CD4-positive, alpha-beta memory T cell (primary cell): Measurements from ENCODE around the gene UNC13A. TPM values are rescaled to one million over a fixed set of nuclear protein-coding genes. Genes with fewer than 3 reads are reported as not detected.

Experiments
- CTCF ChIA-PET: fragments of 350-600 bp; sonication (Branson Sonifier 250); formaldehyde crosslinking; loops from one replicate; lab custom pipeline; 2021; ENCODE audit warnings: inconsistent platforms; ENCODE audit not compliant: partially characterized antibody; lab: Charles Lee
- POLR2A ChIA-PET: fragments of 350-600 bp; sonication (Branson Sonifier 250); formaldehyde crosslinking; loops from one replicate; lab custom pipeline; 2021; ENCODE audit not compliant: partially characterized antibody; lab: Charles Lee
- DNase-seq, 5 donors: peaks; one replicate each; pipeline versions ENCODE4 v3.0.0 to v3.0.0-alpha.2; 2020 to 2022; ENCODE audit warnings: mixed read lengths in 1 of 5
- H3K27ac ChIP-seq: one replicate; pipeline ENCODE4 v1.7.0; 2013; ENCODE audit warnings: low read depth, low read length
- H3K27me3 ChIP-seq: 2 replicates; pipeline ENCODE4 v1.7.0; 2013; ENCODE audit warnings: mild to moderate bottlenecking, low read length, moderate library complexity; ENCODE audit not compliant: insufficient read depth
- H3K36me3 ChIP-seq: 2 replicates; pipeline ENCODE4 v1.7.0; 2013; ENCODE audit warnings: mild to moderate bottlenecking, low read length, moderate library complexity; ENCODE audit not compliant: insufficient read depth
- H3K4me1 ChIP-seq: 2 replicates; pipeline ENCODE4 v1.7.0; 2013; ENCODE audit warnings: mild to moderate bottlenecking, low read length, moderate library complexity; ENCODE audit not compliant: insufficient read depth
- H3K4me3 ChIP-seq, 2 donors: one replicate each; pipeline ENCODE4 v1.7.0; 2013; ENCODE audit warnings: low read length in 2 of 2, mild to moderate bottlenecking in 1 of 2
- H3K9me3 ChIP-seq, 2 donors: one replicate each; pipeline ENCODE4 v1.7.0; 2013; ENCODE audit warnings: low read length in 2 of 2, control low read depth in 1 of 2; ENCODE audit not compliant: control insufficient read depth in 1 of 2
- H3K27ac Mint-ChIP-seq, 7 donors: one replicate each; pipeline ENCODE4 v1.8.0; 2020 to 2021; ENCODE audit warnings: mixed read lengths in 7 of 7, mild to moderate bottlenecking in 6 of 7, inconsistent platforms in 3 of 7, moderate library complexity in 3 of 7
- H3K27me3 Mint-ChIP-seq, 2 donors: one replicate each; pipeline ENCODE4 v1.8.0; 2020 to 2021; ENCODE audit warnings: mixed read lengths in 2 of 2
- H3K36me3 Mint-ChIP-seq, 2 donors: one replicate each; pipeline ENCODE4 v1.8.0; 2020 to 2021; ENCODE audit warnings: mixed read lengths in 2 of 2, inconsistent platforms in 1 of 2, mild to moderate bottlenecking in 1 of 2
- H3K4me1 Mint-ChIP-seq, 4 donors: one replicate each; pipeline ENCODE4 v1.8.0; 2020 to 2021; ENCODE audit warnings: mixed read lengths in 4 of 4, mild to moderate bottlenecking in 1 of 4
- H3K4me3 Mint-ChIP-seq, 8 donors: one replicate each; pipeline ENCODE4 v1.8.0; 2020 to 2021; ENCODE audit warnings: mixed read lengths in 8 of 8, mild to moderate bottlenecking in 7 of 8, moderate library complexity in 6 of 8, inconsistent platforms in 3 of 8
- H3K9me3 Mint-ChIP-seq, 8 donors: one replicate each; pipeline ENCODE4 v1.8.0; 2020 to 2021; ENCODE audit warnings: mixed read lengths in 8 of 8, mild to moderate bottlenecking in 5 of 8, inconsistent platforms in 3 of 8, moderate library complexity in 1 of 8
- intact Hi-C: fragments of 100-400 bp; cut with micrococcal nuclease; formaldehyde crosslinking; loops from one replicate; pipeline ENCODE4 v1.15.1; 2023
- polyA plus RNA-seq, 2 donors: library from polyadenylated mRNA; unstranded; fragments of 300-500 nt; fragmentation: Illumina TruSeq; gene quantifications; one replicate each; pipeline ENCODE4 v1.2.3, GENCODE V29; 2021
- total RNA-seq, 2 experiments: library from RNA; stranded (reverse); gene quantifications; one replicate each; pipeline ENCODE4 v1.2.3, GENCODE V29; 2021

UNC13A gene
- total and polyA plus RNA-seq, 4 experiments from 2014 or later, result 0.06 to 0.09 TPM; not detected in 2

- Mint-ChIP-seq H3K36me3 (peaks cover 0 to 15% of the 10 kb centered on the region in 2 donors), H3K4me1 (peaks cover 17 to 31% (median 25%) of the 10 kb centered on the region in 4 donors), H3K27me3 (no peaks in the 10 kb centered on the region), H3K4me3 (no peak overlapping the region), H3K27ac (peak overlapping the region in 1 of 7 donors; percentile 52), H3K9me3 (peaks cover 0 to 2% (median 0%) of the 10 kb centered on the region in 8 donors)
- no peak for DNase-seq
- peaks cover 22% of the 10 kb centered on the region for H3K4me1 ChIP-seq
- H3K4me3 ChIP-seq, result no peak overlapping the region
- POLR2A ChIA-PET, result no interaction called here
- CTCF ChIA-PET, result interaction anchor here (0.9 kb wide), 1 partner anchor 137 kb away, joined by 3 read pairs; no protein-coding TSS in a partner anchor
- no peaks in the 10 kb centered on the region for H3K36me3 ChIP-seq
- intact Hi-C loops, result loop anchor here (5.0 kb wide), 1 partner anchor 141 kb away; the partner anchor contains the start of gene RPL18A
- no peaks in the 10 kb centered on the region for H3K9me3 ChIP-seq
- H3K27ac ChIP-seq, result no peak overlapping the region
- no peaks in the 10 kb centered on the region for H3K27me3 ChIP-seq
These were observed 28.3 kb upstream of the UNC13A start for GRCh38 chr19:17716309-17716929.

- Histone ChIP-seq H3K9me3 (no peaks in the 10 kb centered on the region), H3K27me3 (no peaks in the 10 kb centered on the region), H3K27ac (no peak overlapping the region), H3K4me3 (no peak overlapping the region), H3K4me1 (no peaks in the 10 kb centered on the region), H3K36me3 (no peaks in the 10 kb centered on the region)
- DNase-seq, result no peak
- CTCF ChIA-PET, result interaction anchor here (2.0 kb wide), 1 partner anchor 147 kb away, joined by 6 read pairs; no protein-coding TSS in a partner anchor
- POLR2A ChIA-PET, result no interaction called here
- no peak overlapping the region for H3K27ac Mint-ChIP-seq
- H3K4me1 Mint-ChIP-seq, result no peaks in the 10 kb centered on the region
- H3K9me3 Mint-ChIP-seq, result no peaks in the 10 kb centered on the region
- no peaks in the 10 kb centered on the region for H3K36me3 Mint-ChIP-seq
- intact Hi-C loops, result no loop called here
- no peaks in the 10 kb centered on the region for H3K27me3 Mint-ChIP-seq
- H3K4me3 Mint-ChIP-seq, result no peak overlapping the region
These were observed 23.7 kb upstream of the UNC13A start for GRCh38 chr19:17711851-17712250.

DNA sequence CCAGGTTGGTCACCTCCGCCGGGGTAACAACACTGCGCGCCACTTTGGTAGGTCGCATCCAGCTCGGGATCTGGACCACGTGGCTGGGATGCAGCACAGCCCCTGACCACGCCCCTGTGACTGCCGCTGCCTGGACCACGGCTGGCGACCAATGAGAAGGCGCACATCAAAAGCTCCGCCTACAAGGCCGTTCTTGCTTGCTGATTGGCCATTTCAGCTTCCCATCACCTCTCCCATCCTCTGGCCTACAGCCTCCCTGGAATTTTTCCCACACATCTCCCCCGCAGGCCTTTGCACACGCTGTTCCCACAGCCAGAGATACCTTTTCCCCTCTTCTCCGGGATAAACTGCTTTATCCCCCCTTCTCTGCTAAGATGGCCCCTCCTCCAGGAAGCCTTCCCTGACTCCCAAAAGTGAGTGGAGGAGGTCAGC is 18.6 kb upstream of the UNC13A start:
- no peak overlapping the region for H3K4me3 Mint-ChIP-seq

GRCh38 chr19:17703824-17704463 is 15.8 kb upstream of the UNC13A start:
- peaks cover 0 to 2% (median 0%) of the 10 kb centered on the region in 4 donors for H3K4me1 Mint-ChIP-seq
- H3K36me3 Mint-ChIP-seq, result no peaks in the 10 kb centered on the region
- peak; percentile 62 to 71 (median 66) for DNase-seq
- Histone ChIP-seq H3K27ac (no peak overlapping the region), H3K4me1 (no peaks in the 10 kb centered on the region), H3K36me3 (no peaks in the 10 kb centered on the region), H3K27me3 (no peaks in the 10 kb centered on the region), H3K4me3 (no peak overlapping the region), H3K9me3 (no peaks in the 10 kb centered on the region)
- peak overlapping the region in 2 of 7 donors; percentile 5 to 78 for H3K27ac Mint-ChIP-seq
- POLR2A ChIA-PET, result interaction anchor here (1.3 kb wide), 1 partner anchor 149 kb away, joined by 3 read pairs; no protein-coding TSS in a partner anchor
- no peak overlapping the region for H3K4me3 Mint-ChIP-seq
- intact Hi-C loops, result loop anchor here (1.0 kb wide), 3 partner anchors 71 to 151 kb away; no protein-coding TSS in a partner anchor
- H3K9me3 Mint-ChIP-seq, result no peaks in the 10 kb centered on the region
- peaks cover 3 to 10% of the 10 kb centered on the region in 2 donors for H3K27me3 Mint-ChIP-seq
- CTCF ChIA-PET, result interaction anchor here (0.9 to 7.6 kb wide), 20 partner anchors 10 to 292 kb away, joined by 3 to 108 read pairs (median 6); partner anchors contain the start of genes CCDC124, FCHO1 and RPL18A

More for the DNA sequence above, 18.6 kb upstream of the UNC13A start:
- no peaks in the 10 kb centered on the region for H3K9me3 Mint-ChIP-seq
- H3K4me1 ChIP-seq, result no peaks in the 10 kb centered on the region
- no peaks in the 10 kb centered on the region for H3K36me3 ChIP-seq
- no peak overlapping the region for H3K4me3 ChIP-seq
- intact Hi-C loops, result no loop called here
- CTCF ChIA-PET, result interaction anchor here (0.5 to 7.6 kb wide), 5 partner anchors 8 to 149 kb away, joined by 3 to 108 read pairs (median 4); partner anchors contain the start of gene RPL18A
- no peak overlapping the region for H3K27ac ChIP-seq
- peaks cover 0 to 2% of the 10 kb centered on the region in 2 donors for H3K27me3 Mint-ChIP-seq
- POLR2A ChIA-PET, result interaction anchor here (0.6 to 1.7 kb wide), 2 partner anchors 13 to 142 kb away, joined by 6 read pairs; partner anchors contain the start of gene MAP1S
- H3K27ac Mint-ChIP-seq, result no peak overlapping the region
- no peaks in the 10 kb centered on the region for H3K27me3 ChIP-seq
- no peaks in the 10 kb centered on the region for H3K36me3 Mint-ChIP-seq
- no peaks in the 10 kb centered on the region for H3K9me3 ChIP-seq
- DNase-seq, result no peak
- peaks cover 0 to 2% (median 0%) of the 10 kb centered on the region in 4 donors for H3K4me1 Mint-ChIP-seq

DNA sequence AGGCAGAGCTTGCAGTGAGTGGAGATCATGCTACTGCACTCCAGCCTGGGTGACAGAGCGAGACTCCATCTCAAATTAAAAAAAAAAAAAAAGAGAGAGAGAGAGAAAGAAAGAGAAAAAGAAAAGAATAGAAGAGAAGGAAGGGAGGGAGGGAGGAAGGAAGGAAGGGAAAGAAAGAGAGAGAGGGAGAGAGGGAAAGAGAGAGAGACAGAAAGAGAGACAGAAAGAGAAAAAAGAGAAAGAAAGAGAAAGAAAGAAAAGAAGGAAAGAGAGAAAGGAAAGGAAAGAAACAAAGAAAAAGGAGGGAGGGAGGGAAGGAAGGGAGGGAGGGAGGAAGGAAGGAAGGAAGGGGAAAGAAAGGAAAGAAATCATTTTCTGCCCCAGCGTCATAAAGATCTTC is 7.0 kb upstream of the UNC13A start:
- CTCF ChIA-PET, result no interaction called here
- Mint-ChIP-seq H3K4me3 (no peak overlapping the region), H3K9me3 (no peaks in the 10 kb centered on the region), H3K27me3 (peaks cover 28 to 41% of the 10 kb centered on the region in 2 donors), H3K36me3 (no peaks in the 10 kb centered on the region), H3K4me1 (no peaks in the 10 kb centered on the region), H3K27ac (no peak overlapping the region)
- Histone ChIP-seq H3K27ac (no peak overlapping the region), H3K27me3 (no peaks in the 10 kb centered on the region), H3K9me3 (no peaks in the 10 kb centered on the region), H3K4me3 (no peak overlapping the region), H3K4me1 (no peaks in the 10 kb centered on the region), H3K36me3 (no peaks in the 10 kb centered on the region)
- intact Hi-C loops, result no loop called here
- POLR2A ChIA-PET, result no interaction called here
- DNase-seq, result no peak

- H3K9me3 Mint-ChIP-seq, result peaks cover 0 to 4% (median 0%) of the 10 kb centered on the region in 8 donors
- H3K27ac Mint-ChIP-seq, result no peak overlapping the region
- Histone ChIP-seq H3K4me1 (peaks cover 5% of the 10 kb centered on the region), H3K9me3 (no peaks in the 10 kb centered on the region), H3K4me3 (no peak overlapping the region), H3K27me3 (peaks cover 8% of the 10 kb centered on the region), H3K27ac (no peak overlapping the region), H3K36me3 (no peaks in the 10 kb centered on the region)
- intact Hi-C loops, result no loop called here
- no peak overlapping the region for H3K4me3 Mint-ChIP-seq
- ChIA-PET POLR2A (no interaction called here), CTCF (interaction anchor here (0.9 to 1.2 kb wide), 2 partner anchors 12 to 26 kb away, joined by 3 to 4 read pairs; partner anchors contain the start of gene MAP1S)
- H3K36me3 Mint-ChIP-seq, result peaks cover 0 to 4% of the 10 kb centered on the region in 2 donors
- H3K4me1 Mint-ChIP-seq, result peaks cover 4 to 9% (median 7%) of the 10 kb centered on the region in 4 donors
- DNase-seq, result no peak
- peaks cover 29 to 40% of the 10 kb centered on the region in 2 donors for H3K27me3 Mint-ChIP-seq
These were observed 4.4 kb upstream of the UNC13A start for GRCh38 chr19:17692566-17692965.
